AG09309 (cell line): ENCODE results near the gene ANO10.

Source experiments
- DNase-seq: peaks from one replicate; pipeline ENCODE4 v3.0.0-alpha.2; 2010; ENCODE audit warnings: low read depth
- H3K4me3 ChIP-seq: 2 replicates; pipeline ENCODE4 v1.5.1; 2011; ENCODE audit warnings: mild to moderate bottlenecking, low read depth, low read length, moderate library complexity; ENCODE audit not compliant: control insufficient read depth
- CTCF ChIP-seq: IDR thresholded peaks from 2 replicates; pipeline ENCODE4 v1.5.1; 2011; ENCODE audit warnings: mild to moderate bottlenecking, low read depth, low read length, inconsistent platforms; ENCODE audit not compliant: insufficient read depth, control insufficient read depth; ENCODE audit errors: missing control alignments

The ANO10 gene

DNA sequence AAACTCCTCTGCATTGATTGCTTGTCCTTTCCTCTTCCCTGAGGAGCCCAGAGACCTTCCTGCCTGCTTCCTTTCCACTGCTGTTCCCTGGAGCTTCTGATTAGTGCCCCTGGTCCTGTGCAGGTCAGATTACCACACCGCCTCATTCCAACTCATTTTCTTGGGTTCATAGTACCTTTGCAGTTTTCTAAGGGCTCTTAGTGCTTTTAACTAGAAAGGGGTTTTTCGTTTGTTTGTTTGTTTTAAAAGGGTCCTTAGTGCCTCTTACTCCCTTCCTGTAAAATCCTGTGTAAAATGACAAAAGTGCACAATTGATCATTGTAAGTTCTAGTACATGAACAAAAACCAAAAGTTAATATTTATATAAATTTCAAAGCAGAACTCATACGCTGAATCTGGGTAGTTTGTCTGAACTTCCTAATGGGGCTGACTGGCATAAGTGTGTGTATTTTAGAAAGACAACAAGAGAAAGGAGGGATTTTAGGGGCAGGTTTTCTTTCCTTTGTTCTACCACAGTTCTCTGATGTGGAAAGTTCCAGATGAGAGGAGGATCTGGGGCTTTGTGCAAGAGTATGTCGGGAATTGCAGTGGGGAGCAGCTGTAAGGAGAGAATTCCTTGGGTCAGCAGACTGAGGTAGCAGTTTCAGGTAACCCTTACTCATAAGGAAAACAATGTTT, 304.9 kb downstream of the ANO10 start:
- no peak overlapping the region for H3K4me3 ChIP-seq
- TF ChIP-seq CTCF = no peak
- no peak for DNase-seq
